Measurements from ENCODE around the gene FRG2B.
"Not testable (repeated sequence)": the region's sequence is repeated elsewhere in the genome, so short reads cannot be mapped to it uniquely, and the experiment has no call there.

FRG2B gene

GRCh38 chr10:133600657-133601056, 25.9 kb downstream of the FRG2B start:
- DNase-seq (ENCODE audit: low read depth in 4 of 4, low spot score in 1 of 4) = no peak

- not testable (repeated sequence) for DNase-seq (ENCODE audit: low read depth in 4 of 4, low spot score in 1 of 4)
Observed at GRCh38 chr10:133599869-133600268, 26.7 kb downstream of the FRG2B start.

GRCh38 chr10:133592716-133593115, 33.9 kb downstream of the FRG2B start:
- DNase-seq (ENCODE audit: low read depth in 4 of 4, low spot score in 1 of 4) = no peak

- DNase-seq (ENCODE audit: low read depth in 4 of 4, low spot score in 1 of 4) = no peak
Observed at GRCh38 chr10:133590970-133591359, 35.6 kb downstream of the FRG2B start.

- DNase-seq (ENCODE audit: low read depth in 4 of 4, low spot score in 1 of 4) = no peak
Observed at GRCh38 chr10:133590226-133590969, 36.2 kb downstream of the FRG2B start.

GRCh38 chr10:133577037-133577436, 49.6 kb downstream of the FRG2B start:
- not testable (repeated sequence) for DNase-seq (ENCODE audit: low read depth in 4 of 4, low spot score in 1 of 4)
